ENCODE results near the gene LRRC3C. TPM values are rescaled to one million over a fixed set of nuclear protein-coding genes. Genes with fewer than 3 reads are reported as not detected.

The LRRC3C gene
- total and polyA plus RNA-seq, 7 donors: 0.07 TPM; not detected in 6

- DNase-seq: no peak
- peak overlapping the region; percentile 95 to 98 (median 97) for H3K27ac ChIP-seq
- intact Hi-C loops (cut with DNase I): loop anchor here (1.0 to 10.0 kb wide), 4 partner anchors 21 to 557 kb away; partner anchors contain the start of gene PPP1R1B
Measured at GRCh38 chr17:39979893-39980350, 52.4 kb downstream of the LRRC3C start.

GRCh38 chr17:39980351-39981206 is 53.0 kb downstream of the LRRC3C start, which contains the start of gene PSMD3:
Gene PSMD3 (plus strand): TSS chr17:39980807. CDS start chr17:39980971, 164 bp downstream.
- intact Hi-C loops (cut with DNase I): loop anchor here (1.0 to 5.0 kb wide), 3 partner anchors 21 to 557 kb away; no protein-coding TSS in a partner anchor
- H3K36me3 ChIP-seq: peaks cover 11 to 16% (median 14%) of the 10 kb centered on the region in 4 donors
- no peaks in the 10 kb centered on the region for H3K9me3 ChIP-seq
- H3K4me3 ChIP-seq: peak within 1 kb of the TSS; percentile 79 to 99 (median 89)
- WGBS, 2 donors: 0% methylated on average over 84 of the region's 84 CpGs
- peak within 1 kb of the TSS; percentile 95 to 98 (median 97) for H3K27ac ChIP-seq
- DNase-seq: peak; percentile 99
- peak in 1 of 4 donors; percentile 77 for TF ChIP-seq EP300 (IDR thresholded peaks at IDR 0.05)
- peak; percentile 96 to 99 (median 98) for TF ChIP-seq POLR2AphosphoS5 (IDR thresholded peaks at IDR 0.05)
- peak; percentile 64 to 96 (median 73) for TF ChIP-seq CTCF (IDR thresholded peaks at IDR 0.05)
- peak; percentile 88 to 90 for TF ChIP-seq POLR2A (IDR thresholded peaks at IDR 0.05)
- no peaks in the 10 kb centered on the region for H3K27me3 ChIP-seq
- peaks cover 0 to 40% (median 30%) of the 10 kb centered on the region in 4 donors for H3K4me1 ChIP-seq

More at GRCh38 chr17:39979893-39980350, 52.4 kb downstream of the LRRC3C start:
- Histone ChIP-seq H3K36me3 (peaks cover 5 to 9% (median 7%) of the 10 kb centered on the region in 4 donors), H3K4me1 (peaks cover 0 to 40% (median 30%) of the 10 kb centered on the region in 4 donors), H3K9me3 (no peaks in the 10 kb centered on the region), H3K4me3 (peak overlapping the region; percentile 40 to 99 (median 84)), H3K27me3 (no peaks in the 10 kb centered on the region)
- 0 to 1% methylated on average over 10 of the region's 10 CpGs for WGBS, 2 donors
- TF ChIP-seq CTCF (IDR thresholded peaks at IDR 0.05): no peak
- TF ChIP-seq POLR2A (IDR thresholded peaks at IDR 0.05): no peak
- no peak for TF ChIP-seq EP300 (IDR thresholded peaks at IDR 0.05)
- no peak for TF ChIP-seq POLR2AphosphoS5 (IDR thresholded peaks at IDR 0.05)

GRCh38 chr17:39981207-39981741 is 53.7 kb downstream of the LRRC3C start:
- Histone ChIP-seq H3K9me3 (no peaks in the 10 kb centered on the region), H3K4me1 (peaks cover 0 to 40% (median 30%) of the 10 kb centered on the region in 4 donors), H3K27ac (peak overlapping the region; percentile 95 to 98 (median 97)), H3K27me3 (no peaks in the 10 kb centered on the region), H3K36me3 (peaks cover 17 to 23% (median 20%) of the 10 kb centered on the region in 4 donors), H3K4me3 (peak overlapping the region; percentile 79 to 99 (median 89))
- DNase-seq: no peak
- WGBS, 2 donors: 0 to 1% methylated on average over 15 of the region's 15 CpGs
- intact Hi-C loops (cut with DNase I): loop anchor here (2.0 to 5.0 kb wide), 2 partner anchors 52 to 556 kb away; no protein-coding TSS in a partner anchor
- TF ChIP-seq POLR2A (IDR thresholded peaks at IDR 0.05) (no peak), POLR2AphosphoS5 (IDR thresholded peaks at IDR 0.05) (no peak), CTCF (IDR thresholded peaks at IDR 0.05) (no peak), EP300 (IDR thresholded peaks at IDR 0.05) (no peak)

GRCh38 chr17:39981766-39982375 is 54.3 kb downstream of the LRRC3C start:
- intact Hi-C loops (cut with DNase I): loop anchor here (2.0 to 5.0 kb wide), 2 partner anchors 53 to 555 kb away; no protein-coding TSS in a partner anchor
- peaks cover 23 to 29% (median 26%) of the 10 kb centered on the region in 4 donors for H3K36me3 ChIP-seq
- 4 to 19% methylated on average over 7 of the region's 7 CpGs for WGBS, 2 donors
- no peaks in the 10 kb centered on the region for H3K9me3 ChIP-seq
- H3K4me1 ChIP-seq: peaks cover 0 to 40% (median 30%) of the 10 kb centered on the region in 4 donors
- no peak for TF ChIP-seq CTCF (IDR thresholded peaks at IDR 0.05)
- no peak for TF ChIP-seq EP300 (IDR thresholded peaks at IDR 0.05)
- no peak for TF ChIP-seq POLR2A (IDR thresholded peaks at IDR 0.05)
- no peak for TF ChIP-seq POLR2AphosphoS5 (IDR thresholded peaks at IDR 0.05)
- DNase-seq: no peak
- no peaks in the 10 kb centered on the region for H3K27me3 ChIP-seq
- H3K4me3 ChIP-seq: peak overlapping the region; percentile 79 to 99 (median 89)
- peak overlapping the region in 3 of 4 donors; percentile 95 to 98 (median 97) for H3K27ac ChIP-seq

All from sigmoid colon (tissue), 7 donors.